Pancreas (tissue), 10 donors: Measurements from ENCODE around the gene NXPE2. TPM values are rescaled to one million over a fixed set of nuclear protein-coding genes. Genes with fewer than 3 reads are reported as not detected.

ENCODE experiments used
- ATAC-seq, 4 donors: fragments of 200-7000 bp; cut with Tn5 transposase; one replicate each; pipeline versions ENCODE4 v1.8.0 to v1.9.1; 2020; ENCODE audit warnings: mild to moderate bottlenecking in 4 of 4, moderate library complexity in 4 of 4
- DNase-seq, 6 donors: peaks; one replicate each; pipeline ENCODE4 v3.0.0-alpha.2; 2020
- FAIRE-seq: peaks from 2 replicates; lab custom pipeline; 2012; peaks lifted over from hg19 to GRCh38; lab: Jason Lieb, UNC
- H3K27ac ChIP-seq, 4 donors: fragments of 200-600 bp; sonication (generic); 1 replicate in 3 of 4; 2 replicates in 1 of 4; pipeline versions ENCODE4 v1.5.0 to v1.8.0; 2020
- H3K27me3 ChIP-seq, 4 donors: fragments of 200-600 bp; one replicate each; pipeline ENCODE4 v1.8.0; 2021
- H3K36me3 ChIP-seq, 3 donors: fragments of 200-600 bp; sonication (generic) in 1 of 3; one replicate each; pipeline versions ENCODE4 v1.5.0 to v1.8.0; 2020 to 2021
- H3K4me1 ChIP-seq, 3 donors: fragments of 200-600 bp; one replicate each; pipeline ENCODE4 v1.8.0; 2021
- H3K4me3 ChIP-seq, 4 donors: fragments of 200-600 bp; sonication (generic) in 2 of 4; one replicate each; pipeline versions ENCODE4 v1.5.0 to v1.8.0; 2020 to 2021
- H3K9me3 ChIP-seq, 4 donors: fragments of 200-600 bp; one replicate each; pipeline ENCODE4 v1.8.0; 2021
- WGBS, 2 donors: extraction: QIAGEN DNeasy Blood & Tissue Kit; methylation state at CpG; one replicate each; pipeline ENCODE4 v1.1.7; 2013; 5-methylcytosine and 5-hydroxymethylcytosine counted together
- intact Hi-C, 3 donors: fragments of 100-400 bp; cut with DNase I; formaldehyde crosslinking; loops; one replicate each; pipeline versions ENCODE4 v1.11.1 to v1.14.2; 2022
- polyA plus RNA-seq, 2 donors: library from polyadenylated mRNA; stranded (reverse); fragments of 200-250 nt; gene quantifications; one replicate each; pipeline ENCODE4 v1.2.3, GENCODE V29; 2013
- total RNA-seq, 6 donors: library from RNA; stranded (reverse); fragmentation: NEBNext Ultra II Directional in 4 of 6; extraction: Animal tissue kit (Norgen Biotek cat#: 25700) in 4 of 6; gene quantifications; one replicate each; pipeline versions ENCODE4 v1.2.1 to v1.2.4, GENCODE V29; 2021 to 2023
- TF ChIP-seq, protein P1 (sequence below), 4 donors: fragments of 200-600 bp; sonication (generic) in 3 of 4; IDR thresholded peaks; one replicate each; pipeline versions ENCODE4 v1.5.0 to v1.8.0; 2021; ENCODE audit warnings: antibody characterized with exemption in 4 of 4
- donor health status: healthy with polysubstance abuse.
- donor health status: DM: no; HTN: no; CAD: no; lungs with moderate emphysema.
- donor health status: DM: no; HTN: no; CAD: no.
- donor health status: control.
- donor health status: control.
- donor health status: Bipolar disorder and iron deficiency.
- donor health status: DM: yes; HTN: yes; CAD: no.
- donor health status: DM: no; HTN: no; CAD: no.
- donor health status: DM: no; HTN: no; CAD: no.
- donor health status: DM: yes; HTN: yes; CAD: no.

The NXPE2 gene
- total and polyA plus RNA-seq, 8 donors = not detected

DNA sequence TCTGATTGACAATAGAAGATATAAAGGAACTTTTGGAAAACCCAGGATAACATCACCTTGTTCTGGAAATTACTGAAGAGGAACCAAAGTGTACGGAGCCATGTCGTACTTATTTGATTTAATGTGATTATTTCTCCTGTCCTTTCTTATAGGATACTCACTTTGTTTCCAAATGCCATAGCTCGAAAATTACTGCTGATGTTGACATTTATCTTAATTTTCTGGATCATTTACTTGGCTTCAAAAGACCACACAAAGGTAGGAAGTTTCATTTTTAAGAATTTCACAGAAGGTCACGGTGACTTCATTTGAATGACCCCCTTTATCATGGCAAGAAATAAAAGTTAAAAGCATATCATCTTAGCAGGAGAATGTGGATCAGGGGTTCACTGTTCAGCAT is 1.2 kb downstream of the NXPE2 start:
- Histone ChIP-seq H3K27ac (no peak overlapping the region), H3K4me3 (no peak overlapping the region), H3K36me3 (no peaks in the 10 kb centered on the region), H3K4me1 (no peaks in the 10 kb centered on the region), H3K27me3 (no peaks in the 10 kb centered on the region), H3K9me3 (no peaks in the 10 kb centered on the region)
- 63 to 66% methylated on average over 4 of the region's 4 CpGs for WGBS, 2 donors
- FAIRE-seq = no peak
- intact Hi-C loops = no loop called here
- TF ChIP-seq, protein P1, sequence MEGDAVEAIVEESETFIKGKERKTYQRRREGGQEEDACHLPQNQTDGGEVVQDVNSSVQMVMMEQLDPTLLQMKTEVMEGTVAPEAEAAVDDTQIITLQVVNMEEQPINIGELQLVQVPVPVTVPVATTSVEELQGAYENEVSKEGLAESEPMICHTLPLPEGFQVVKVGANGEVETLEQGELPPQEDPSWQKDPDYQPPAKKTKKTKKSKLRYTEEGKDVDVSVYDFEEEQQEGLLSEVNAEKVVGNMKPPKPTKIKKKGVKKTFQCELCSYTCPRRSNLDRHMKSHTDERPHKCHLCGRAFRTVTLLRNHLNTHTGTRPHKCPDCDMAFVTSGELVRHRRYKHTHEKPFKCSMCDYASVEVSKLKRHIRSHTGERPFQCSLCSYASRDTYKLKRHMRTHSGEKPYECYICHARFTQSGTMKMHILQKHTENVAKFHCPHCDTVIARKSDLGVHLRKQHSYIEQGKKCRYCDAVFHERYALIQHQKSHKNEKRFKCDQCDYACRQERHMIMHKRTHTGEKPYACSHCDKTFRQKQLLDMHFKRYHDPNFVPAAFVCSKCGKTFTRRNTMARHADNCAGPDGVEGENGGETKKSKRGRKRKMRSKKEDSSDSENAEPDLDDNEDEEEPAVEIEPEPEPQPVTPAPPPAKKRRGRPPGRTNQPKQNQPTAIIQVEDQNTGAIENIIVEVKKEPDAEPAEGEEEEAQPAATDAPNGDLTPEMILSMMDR (IDR thresholded peaks at IDR 0.05) = no peak
- no peak for ATAC-seq
- no peak for DNase-seq

DNA sequence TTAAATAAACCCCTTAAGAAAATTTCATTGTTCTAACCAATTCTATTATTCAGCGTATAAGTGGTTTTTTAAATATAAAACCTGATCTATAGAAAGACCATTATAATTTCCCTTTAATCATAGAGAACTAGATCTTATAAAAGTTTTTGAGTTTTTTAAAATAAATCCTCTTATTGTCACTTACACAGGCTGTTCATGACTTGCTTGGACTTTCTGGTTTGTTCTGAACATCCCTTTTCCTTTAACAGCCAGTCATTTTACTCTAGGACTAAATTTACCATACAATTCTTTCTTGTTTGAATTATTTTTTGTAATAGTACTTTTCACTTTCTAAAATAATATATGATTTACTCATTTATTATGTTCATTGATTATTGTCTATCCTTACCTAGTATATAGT is 4.7 kb downstream of the NXPE2 start:
- peak; percentile 29 for FAIRE-seq
- H3K4me3 ChIP-seq = no peak overlapping the region
- intact Hi-C loops = no loop called here

DNA sequence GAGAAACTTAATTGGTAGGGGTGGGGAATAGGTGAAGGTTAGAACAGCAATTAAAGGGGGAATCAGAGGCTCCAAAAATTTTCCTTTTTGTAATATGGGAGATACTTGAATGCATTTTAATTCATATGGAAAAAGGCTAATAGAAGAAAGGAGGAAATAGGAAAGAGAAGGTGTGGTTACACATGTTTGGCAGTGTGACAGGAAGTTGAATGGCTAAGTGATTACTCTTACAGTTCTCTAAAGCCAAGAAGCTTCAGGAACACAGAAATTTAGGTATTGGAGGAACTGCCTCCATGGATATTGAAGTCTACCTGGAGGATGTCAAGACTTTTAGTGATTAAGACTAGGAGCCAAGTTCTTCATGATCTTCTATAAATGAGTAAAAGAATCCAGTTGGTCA is 6.3 kb downstream of the NXPE2 start:
- no peaks in the 10 kb centered on the region for H3K9me3 ChIP-seq
- TF ChIP-seq, protein P1 (IDR thresholded peaks at IDR 0.05) = no peak
- no peak for FAIRE-seq
- no peak for ATAC-seq
- H3K27ac ChIP-seq = no peak overlapping the region
- DNase-seq = no peak
- H3K27me3 ChIP-seq = no peaks in the 10 kb centered on the region
- no peaks in the 10 kb centered on the region for H3K36me3 ChIP-seq
- H3K4me3 ChIP-seq = no peak overlapping the region
- intact Hi-C loops = no loop called here
- H3K4me1 ChIP-seq = no peaks in the 10 kb centered on the region

More for the DNA sequence above, 4.7 kb downstream of the NXPE2 start:
- TF ChIP-seq, protein P1 (IDR thresholded peaks at IDR 0.05) = no peak
- H3K4me1 ChIP-seq = no peaks in the 10 kb centered on the region
- ATAC-seq (no peak), DNase-seq (no peak)
- no peaks in the 10 kb centered on the region for H3K9me3 ChIP-seq
- no peaks in the 10 kb centered on the region for H3K36me3 ChIP-seq
- 72 to 95% methylated on average over 1 of the region's 1 CpG for WGBS, 2 donors
- no peak overlapping the region for H3K27ac ChIP-seq
- no peaks in the 10 kb centered on the region for H3K27me3 ChIP-seq

- intact Hi-C loops = no loop called here
- FAIRE-seq = no peak
- ATAC-seq = no peak
- H3K4me1 ChIP-seq = no peaks in the 10 kb centered on the region
- TF ChIP-seq, protein P1 (IDR thresholded peaks at IDR 0.05) = no peak
- H3K9me3 ChIP-seq = no peaks in the 10 kb centered on the region
- H3K36me3 ChIP-seq = no peaks in the 10 kb centered on the region
- DNase-seq = no peak
- H3K4me3 ChIP-seq = no peak overlapping the region
- no peaks in the 10 kb centered on the region for H3K27me3 ChIP-seq
- H3K27ac ChIP-seq = no peak overlapping the region
- 84 to 90% methylated on average over 1 of the region's 1 CpG for WGBS, 2 donors
Observed at GRCh38 chr11:114685097-114685496, 6.8 kb downstream of the NXPE2 start.

- no peaks in the 10 kb centered on the region for H3K9me3 ChIP-seq
- TF ChIP-seq, protein P1 (IDR thresholded peaks at IDR 0.05) = no peak
- no peak for ATAC-seq
- H3K27me3 ChIP-seq = no peaks in the 10 kb centered on the region
- intact Hi-C loops = no loop called here
- FAIRE-seq = no peak
- DNase-seq = no peak
- 44 to 54% methylated on average over 4 of the region's 4 CpGs for WGBS, 2 donors
- no peaks in the 10 kb centered on the region for H3K4me1 ChIP-seq
- no peak overlapping the region for H3K4me3 ChIP-seq
- no peak overlapping the region for H3K27ac ChIP-seq
- H3K36me3 ChIP-seq = no peaks in the 10 kb centered on the region
Observed at GRCh38 chr11:114705280-114706024, 27.1 kb downstream of the NXPE2 start.
